Suprapubic skin (tissue), 4 donors: ENCODE measurements around the gene RRP7A.

ENCODE experiments used
- EP300 ChIP-seq: sonication (generic); formaldehyde crosslinking; IDR thresholded peaks from one replicate; pipeline ENCODE4 v1.6.1; 2017; ENCODE audit warnings: antibody characterized with exemption
- POLR2A ChIP-seq, 2 donors: fragments of 450-650 bp; IDR thresholded peaks; one replicate each; pipeline ENCODE4 v1.6.1; 2017; ENCODE audit warnings: antibody characterized with exemption in 2 of 2, mild to moderate bottlenecking in 2 of 2, moderate library complexity in 2 of 2
- POLR2AphosphoS5 ChIP-seq, 3 donors: sonication (generic); formaldehyde crosslinking; IDR thresholded peaks; one replicate each; pipeline ENCODE4 v1.6.1; 2017; ENCODE audit warnings: antibody characterized with exemption in 3 of 3
- TF ChIP-seq, protein P1 (sequence below), 2 donors: fragments of 200-600 bp in 1 of 2; fragments of 450-650 bp in 1 of 2; sonication (generic) in 1 of 2; IDR thresholded peaks; one replicate each; pipeline ENCODE4 v1.5.1; 2016 to 2019; ENCODE audit warnings: antibody characterized with exemption in 2 of 2, mild to moderate bottlenecking in 1 of 2, moderate library complexity in 1 of 2

DNA sequence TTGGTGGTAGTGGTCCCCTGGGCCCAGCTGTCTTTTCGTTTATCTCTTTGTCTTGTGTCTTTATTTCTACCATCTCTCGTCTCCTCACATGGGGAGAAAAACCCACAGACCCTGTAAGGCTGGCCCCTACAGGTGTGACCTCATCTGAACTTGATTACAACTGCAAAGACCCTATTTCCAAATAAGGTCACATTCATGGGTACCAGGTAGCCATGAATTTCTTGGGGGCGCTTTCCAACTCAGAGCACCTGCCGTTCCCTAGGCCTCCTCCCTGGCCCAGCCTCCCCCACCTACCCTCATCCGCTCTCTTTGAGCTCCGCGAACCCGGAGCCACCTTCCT, 14.0 kb upstream of the RRP7A start:
- TF ChIP-seq, protein P1, sequence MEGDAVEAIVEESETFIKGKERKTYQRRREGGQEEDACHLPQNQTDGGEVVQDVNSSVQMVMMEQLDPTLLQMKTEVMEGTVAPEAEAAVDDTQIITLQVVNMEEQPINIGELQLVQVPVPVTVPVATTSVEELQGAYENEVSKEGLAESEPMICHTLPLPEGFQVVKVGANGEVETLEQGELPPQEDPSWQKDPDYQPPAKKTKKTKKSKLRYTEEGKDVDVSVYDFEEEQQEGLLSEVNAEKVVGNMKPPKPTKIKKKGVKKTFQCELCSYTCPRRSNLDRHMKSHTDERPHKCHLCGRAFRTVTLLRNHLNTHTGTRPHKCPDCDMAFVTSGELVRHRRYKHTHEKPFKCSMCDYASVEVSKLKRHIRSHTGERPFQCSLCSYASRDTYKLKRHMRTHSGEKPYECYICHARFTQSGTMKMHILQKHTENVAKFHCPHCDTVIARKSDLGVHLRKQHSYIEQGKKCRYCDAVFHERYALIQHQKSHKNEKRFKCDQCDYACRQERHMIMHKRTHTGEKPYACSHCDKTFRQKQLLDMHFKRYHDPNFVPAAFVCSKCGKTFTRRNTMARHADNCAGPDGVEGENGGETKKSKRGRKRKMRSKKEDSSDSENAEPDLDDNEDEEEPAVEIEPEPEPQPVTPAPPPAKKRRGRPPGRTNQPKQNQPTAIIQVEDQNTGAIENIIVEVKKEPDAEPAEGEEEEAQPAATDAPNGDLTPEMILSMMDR (IDR thresholded peaks at IDR 0.05), result no peak
- no peak for TF ChIP-seq EP300
- TF ChIP-seq POLR2A (IDR thresholded peaks at IDR 0.05), result no peak
- TF ChIP-seq POLR2AphosphoS5 (IDR thresholded peaks at IDR 0.05), result no peak
